Ovary (tissue), 9 donors: Measurements from ENCODE around the gene DGKD. TPM values are rescaled to one million over a fixed set of nuclear protein-coding genes. Genes with fewer than 3 reads are reported as not detected.

Experiments used
- DNase-seq, 5 donors: peaks; one replicate each; pipeline ENCODE4 v3.0.0-alpha.2; 2019 to 2020
- H3K27ac ChIP-seq, 2 donors: fragments of 200-600 bp; one replicate each; pipeline versions ENCODE4 v1.5.1 to v1.8.0; 2019 to 2022
- H3K27me3 ChIP-seq: fragments of 200-600 bp; one replicate; pipeline ENCODE4 v1.8.0; 2022
- H3K36me3 ChIP-seq: fragments of 200-600 bp; sonication (generic); one replicate; pipeline ENCODE4 v1.5.1; 2019
- H3K4me1 ChIP-seq: one replicate; pipeline ENCODE4 v1.8.1; 2013; ENCODE audit warnings: mild to moderate bottlenecking, moderate library complexity; ENCODE audit not compliant: insufficient read depth
- H3K4me3 ChIP-seq: fragments of 200-600 bp; sonication (generic); one replicate; pipeline ENCODE4 v1.5.1; 2017
- H3K9me3 ChIP-seq, 2 donors: fragments of 200-600 bp in 1 of 2; sonication (generic) in 1 of 2; one replicate each; pipeline versions ENCODE4 v1.5.1 to v1.8.1; 2013 to 2019; ENCODE audit warnings: mild to moderate bottlenecking in 1 of 2, moderate library complexity in 1 of 2
- EP300 ChIP-seq: sonication (generic); formaldehyde crosslinking; IDR thresholded peaks from one replicate; pipeline ENCODE4 v1.6.1; 2017; ENCODE audit warnings: antibody characterized with exemption
- POLR2A ChIP-seq: fragments of 450-650 bp; IDR thresholded peaks from one replicate; pipeline ENCODE4 v1.6.1; 2017; ENCODE audit warnings: antibody characterized with exemption, mild to moderate bottlenecking, moderate library complexity
- WGBS, 3 donors: extraction: QIAGEN DNeasy Blood & Tissue Kit in 1 of 3; methylation state at CpG; one replicate each; pipeline versions ENCODE4 v1.1.5 to v1.1.7; 2013 to 2017; 5-methylcytosine and 5-hydroxymethylcytosine counted together
- intact Hi-C, 4 donors: fragments of 100-400 bp; cut with DNase I; formaldehyde crosslinking; loops; one replicate each; pipeline versions ENCODE4 v1.11.0 to v1.15.1; 2022 to 2023
- polyA plus RNA-seq, 2 donors: library from polyadenylated mRNA; stranded (reverse); fragments of 200-250 nt in 1 of 2; fragments of 350-450 nt in 1 of 2; fragmentation: Illumina TruSeq in 1 of 2; extraction: RNeasy Lipid Tissue Mini Kit (QIAGEN cat#74804) in 1 of 2; gene quantifications; one replicate each; pipeline ENCODE4 v1.2.3, GENCODE V29; 2013 to 2014
- total RNA-seq, 7 donors: library from RNA; depleted of rRNA in 2 of 7; stranded (reverse); fragments of >200 nt in 2 of 7; fragmentation: NEBNext Ultra II Directional in 3 of 7; extraction: Animal tissue kit (Norgen Biotek cat#: 25700) in 3 of 7; gene quantifications; one replicate each; pipeline versions ENCODE4 v1.1.0 to v1.2.4, GENCODE V29; 2016 to 2023
- TF ChIP-seq, protein P1 (sequence below), 3 donors: fragments of 450-650 bp in 2 of 3; fragments of 200-600 bp in 1 of 3; IDR thresholded peaks; one replicate each; pipeline versions ENCODE4 v1.5.1 to v1.8.0; 2016 to 2022; ENCODE audit warnings: antibody characterized with exemption in 3 of 3, mild to moderate bottlenecking in 1 of 3
- donor health status: DM: no; HTN: no; CAD: no; lungs with moderate emphysema.
- donor health status: DM: no; HTN: no; CAD: no.
- donor health status: Bipolar disorder and iron deficiency.
- donor health status: DM: yes; HTN: yes; CAD: no.
- donor health status: DM: no; HTN: no; CAD: no.
- donor health status: DM: yes; HTN: yes; CAD: no.

The DGKD gene
- total and polyA plus RNA-seq, 9 donors: 9.4 to 81.8 (median 36.3) TPM

DNA sequence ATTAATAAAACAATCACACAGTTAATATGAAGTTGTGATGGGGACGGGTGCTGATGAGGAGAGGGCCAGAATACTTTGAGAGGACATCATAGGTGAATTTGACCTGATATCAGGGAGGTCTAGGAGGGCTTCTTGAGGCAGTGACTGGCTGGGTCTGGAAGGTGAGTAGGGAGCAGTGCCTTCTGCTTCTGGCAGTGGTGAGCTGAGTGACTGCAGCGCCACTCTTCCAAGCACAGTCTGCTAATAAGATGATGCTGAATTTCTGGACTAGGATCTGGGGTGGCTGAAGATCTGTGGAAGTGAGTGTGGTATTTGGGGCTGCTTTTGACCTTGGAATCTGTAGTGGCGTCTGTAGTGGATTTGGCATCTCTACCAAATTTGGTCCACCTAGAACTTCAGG is 5.5 kb downstream of the DGKD start:
- Histone ChIP-seq H3K36me3 (no peaks in the 10 kb centered on the region), H3K27me3 (no peaks in the 10 kb centered on the region), H3K9me3 (no peaks in the 10 kb centered on the region), H3K4me3 (no peak overlapping the region), H3K27ac (no peak overlapping the region), H3K4me1 (peaks cover 9% of the 10 kb centered on the region)
- no peak for DNase-seq
- intact Hi-C loops: loop anchor here in 3 of 4 donors (2.0 to 10.0 kb wide), 2 partner anchors 81 to 85 kb away; no protein-coding TSS in a partner anchor
- no peak for TF ChIP-seq EP300
- no peak for TF ChIP-seq POLR2A
- TF ChIP-seq, protein P1, sequence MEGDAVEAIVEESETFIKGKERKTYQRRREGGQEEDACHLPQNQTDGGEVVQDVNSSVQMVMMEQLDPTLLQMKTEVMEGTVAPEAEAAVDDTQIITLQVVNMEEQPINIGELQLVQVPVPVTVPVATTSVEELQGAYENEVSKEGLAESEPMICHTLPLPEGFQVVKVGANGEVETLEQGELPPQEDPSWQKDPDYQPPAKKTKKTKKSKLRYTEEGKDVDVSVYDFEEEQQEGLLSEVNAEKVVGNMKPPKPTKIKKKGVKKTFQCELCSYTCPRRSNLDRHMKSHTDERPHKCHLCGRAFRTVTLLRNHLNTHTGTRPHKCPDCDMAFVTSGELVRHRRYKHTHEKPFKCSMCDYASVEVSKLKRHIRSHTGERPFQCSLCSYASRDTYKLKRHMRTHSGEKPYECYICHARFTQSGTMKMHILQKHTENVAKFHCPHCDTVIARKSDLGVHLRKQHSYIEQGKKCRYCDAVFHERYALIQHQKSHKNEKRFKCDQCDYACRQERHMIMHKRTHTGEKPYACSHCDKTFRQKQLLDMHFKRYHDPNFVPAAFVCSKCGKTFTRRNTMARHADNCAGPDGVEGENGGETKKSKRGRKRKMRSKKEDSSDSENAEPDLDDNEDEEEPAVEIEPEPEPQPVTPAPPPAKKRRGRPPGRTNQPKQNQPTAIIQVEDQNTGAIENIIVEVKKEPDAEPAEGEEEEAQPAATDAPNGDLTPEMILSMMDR (IDR thresholded peaks at IDR 0.05): no peak
- WGBS, 3 donors: 90 to 97% (median 96%) methylated on average over 3 of the region's 3 CpGs

DNA sequence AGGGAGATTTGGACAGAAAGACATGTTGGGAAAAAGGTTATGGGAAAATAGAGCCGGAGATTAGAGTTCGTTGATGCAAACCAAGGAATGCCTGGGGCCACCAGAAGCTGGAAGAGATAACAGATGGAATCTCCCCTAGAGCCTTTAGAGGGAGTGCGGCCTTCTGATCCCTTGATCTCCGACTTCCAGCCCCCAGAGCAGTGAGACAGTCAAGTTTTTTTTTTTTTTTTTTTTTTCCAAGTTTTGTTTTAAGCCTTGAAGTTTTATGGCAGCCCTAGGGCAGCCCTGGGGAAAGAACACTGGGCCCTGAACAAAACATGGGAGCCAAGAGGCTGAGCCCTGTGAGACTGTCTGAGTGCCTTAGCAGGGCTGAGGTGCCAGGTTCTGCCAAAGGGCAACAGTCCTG is 6.5 kb downstream of the DGKD start:
- H3K4me1 ChIP-seq: peaks cover 4% of the 10 kb centered on the region
- H3K4me3 ChIP-seq: no peak overlapping the region
- H3K27me3 ChIP-seq: no peaks in the 10 kb centered on the region
- no peak overlapping the region for H3K27ac ChIP-seq
- H3K36me3 ChIP-seq: no peaks in the 10 kb centered on the region
- intact Hi-C loops: no loop called here
- TF ChIP-seq POLR2A (no peak), EP300 (no peak)
- TF ChIP-seq, protein P1 (IDR thresholded peaks at IDR 0.05): no peak
- no peak for DNase-seq
- H3K9me3 ChIP-seq: no peaks in the 10 kb centered on the region
- 69 to 72% (median 71%) methylated on average over 4 of the region's 4 CpGs for WGBS, 3 donors

DNA sequence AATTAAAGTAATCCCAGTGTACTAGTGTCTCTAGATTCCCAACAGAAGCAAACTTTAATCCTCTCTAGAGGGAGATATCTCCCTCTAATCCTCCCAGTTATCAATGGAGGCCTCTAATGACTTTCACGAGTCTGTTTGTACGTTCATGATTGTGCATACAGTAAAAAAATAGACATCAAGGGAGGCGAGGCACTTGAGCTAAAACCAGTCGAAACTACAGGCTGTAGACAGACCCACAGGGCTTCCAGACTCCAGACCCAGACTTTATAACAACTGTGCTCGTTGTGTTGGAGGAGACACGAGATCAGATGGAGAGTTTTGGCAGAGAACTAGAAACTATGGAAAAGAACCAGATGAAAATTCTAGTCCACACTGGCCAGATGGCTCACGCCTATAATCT is 7.0 kb downstream of the DGKD start:
- no peak overlapping the region for H3K27ac ChIP-seq
- peaks cover 3% of the 10 kb centered on the region for H3K4me1 ChIP-seq
- no peaks in the 10 kb centered on the region for H3K27me3 ChIP-seq
- no peaks in the 10 kb centered on the region for H3K9me3 ChIP-seq
- H3K36me3 ChIP-seq: no peaks in the 10 kb centered on the region
- DNase-seq: no peak
- intact Hi-C loops: no loop called here
- TF ChIP-seq, protein P1 (IDR thresholded peaks at IDR 0.05): no peak
- no peak for TF ChIP-seq POLR2A
- TF ChIP-seq EP300: no peak
- H3K4me3 ChIP-seq: no peak overlapping the region
- WGBS, 3 donors: 69 to 87% (median 84%) methylated on average over 7 of the region's 7 CpGs

DNA sequence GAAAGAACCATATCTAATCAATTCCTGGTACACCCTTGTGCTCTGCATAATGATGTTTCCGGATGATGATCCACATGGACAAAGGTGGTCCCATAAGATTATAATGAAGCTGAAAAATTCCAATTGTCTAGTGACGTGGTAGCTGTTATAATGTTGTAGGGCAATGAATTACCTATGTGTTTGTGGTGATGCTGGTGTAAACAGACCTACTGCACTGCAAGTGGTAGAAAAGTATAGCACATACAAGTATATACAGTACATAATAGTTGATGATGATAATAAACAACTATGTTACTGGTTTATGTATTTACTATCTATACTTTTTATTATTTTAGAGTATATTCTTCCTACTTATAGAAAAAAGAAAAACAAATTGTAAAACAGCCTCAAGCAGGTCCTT is 8.4 kb downstream of the DGKD start:
- Histone ChIP-seq H3K4me3 (no peak overlapping the region), H3K9me3 (no peaks in the 10 kb centered on the region), H3K36me3 (no peaks in the 10 kb centered on the region), H3K27ac (no peak overlapping the region), H3K4me1 (no peaks in the 10 kb centered on the region), H3K27me3 (no peaks in the 10 kb centered on the region)
- TF ChIP-seq EP300: no peak
- TF ChIP-seq POLR2A: no peak
- TF ChIP-seq, protein P1 (IDR thresholded peaks at IDR 0.05): no peak
- no peak for DNase-seq
- 49 to 97% (median 77%) methylated on average over 2 of the region's 2 CpGs for WGBS, 3 donors
- intact Hi-C loops: no loop called here
